DND-41 (cell line): ENCODE data around the gene ITGA1.

Source experiments
- ATAC-seq: fragments of 200-7000 bp; cut with Tn5 transposase; 3 replicates; pipeline ENCODE4 v1.9.1; 2021; ENCODE audit warnings: low read depth; ENCODE audit not compliant: insufficient read depth
- DNase-seq: peaks from one replicate; pipeline ENCODE4 v3.0.0-alpha.2; 2020
- H2AFZ ChIP-seq: 2 replicates; pipeline ENCODE4 v1.6.0; 2012; ENCODE audit warnings: low read depth, low read length
- H3K27ac ChIP-seq: 2 replicates; pipeline ENCODE4 v1.5.1; 2012; ENCODE audit warnings: low read length, inconsistent platforms
- H3K27me3 ChIP-seq: fragments of 200-600 bp; sonication (generic); 2 replicates; pipeline ENCODE4 v1.6.0; 2012; ENCODE audit warnings: low read length, mild to moderate bottlenecking, inconsistent platforms; ENCODE audit not compliant: insufficient read depth, poor library complexity
- H3K36me3 ChIP-seq: 2 replicates; pipeline ENCODE4 v1.5.1; 2012; ENCODE audit warnings: low read length, inconsistent platforms; ENCODE audit not compliant: insufficient read depth
- H3K4me1 ChIP-seq: 2 replicates; pipeline ENCODE4 v1.5.1; 2012; ENCODE audit warnings: mild to moderate bottlenecking, low read length; ENCODE audit not compliant: insufficient read depth
- H3K4me2 ChIP-seq: 2 replicates; pipeline ENCODE4 v1.6.0; 2012; ENCODE audit warnings: mild to moderate bottlenecking, moderate library complexity, low read length, inconsistent platforms; ENCODE audit not compliant: insufficient read depth
- H3K4me3 ChIP-seq, 2 experiments: fragments of 200-600 bp in 1 of 2; shearing (Covaris generic) in 1 of 2; 2 replicates each; pipeline ENCODE4 v1.5.1; 2012 to 2016; ENCODE audit warnings: inconsistent platforms in 2 of 2, low read length in 2 of 2, mild to moderate bottlenecking in 2 of 2, low read depth in 1 of 2, moderate library complexity in 1 of 2
- H3K79me2 ChIP-seq: 2 replicates; pipeline ENCODE4 v1.6.0; 2012; ENCODE audit warnings: low read length, inconsistent platforms; ENCODE audit not compliant: insufficient read depth
- H3K9ac ChIP-seq: 2 replicates; pipeline ENCODE4 v1.6.0; 2012; ENCODE audit warnings: low read depth, mild to moderate bottlenecking, inconsistent platforms, low read length, moderate library complexity
- H3K9me3 ChIP-seq: 2 replicates; pipeline ENCODE4 v1.5.1; 2012; ENCODE audit warnings: low read length, moderate library complexity, mild to moderate bottlenecking, inconsistent platforms; ENCODE audit not compliant: insufficient read depth, severe bottlenecking
- H4K20me1 ChIP-seq: 2 replicates; pipeline ENCODE4 v1.6.0; 2012; ENCODE audit warnings: low read length; ENCODE audit not compliant: insufficient read depth
- EZH2 ChIP-seq: IDR thresholded peaks from 3 replicates; pipeline ENCODE4 v1.6.1; 2012; ENCODE audit warnings: borderline replicate concordance, low read depth, mild to moderate bottlenecking, moderate library complexity, low read length, inconsistent platforms; ENCODE audit not compliant: severe bottlenecking
- TF ChIP-seq, protein P1 (sequence below): IDR thresholded peaks from 2 replicates; pipeline ENCODE4 v1.5.1; 2012; ENCODE audit warnings: borderline replicate concordance, low read length, moderate library complexity, mild to moderate bottlenecking; ENCODE audit not compliant: poor library complexity, severe bottlenecking; ENCODE audit errors: extremely low read depth

The ITGA1 gene

GRCh38 chr5:52856564-52856963 is 68.8 kb downstream of the ITGA1 start:
- peak overlapping the region; percentile 37; the same call in 1 of the 2 replicates for H3K27ac ChIP-seq
- ATAC-seq (peak; percentile 39; the same call in 2 of the 3 replicates), DNase-seq (no peak)

GRCh38 chr5:52859628-52860027 is 71.9 kb downstream of the ITGA1 start:
- Histone ChIP-seq H3K9me3 (no peaks in the 10 kb centered on the region), H3K9ac (no peak overlapping the region), H3K4me2 (no peak overlapping the region), H4K20me1 (no peaks in the 10 kb centered on the region), H3K36me3 (no peaks in the 10 kb centered on the region), H3K4me3 (no peak overlapping the region), H2AFZ (no peak overlapping the region), H3K79me2 (no peaks in the 10 kb centered on the region), H3K27ac (no peak overlapping the region), H3K4me1 (peaks cover 13% of the 10 kb centered on the region), H3K27me3 (no peaks in the 10 kb centered on the region)
- ATAC-seq (no peak), DNase-seq (no peak)
- no peak for TF ChIP-seq EZH2
- TF ChIP-seq, protein P1, sequence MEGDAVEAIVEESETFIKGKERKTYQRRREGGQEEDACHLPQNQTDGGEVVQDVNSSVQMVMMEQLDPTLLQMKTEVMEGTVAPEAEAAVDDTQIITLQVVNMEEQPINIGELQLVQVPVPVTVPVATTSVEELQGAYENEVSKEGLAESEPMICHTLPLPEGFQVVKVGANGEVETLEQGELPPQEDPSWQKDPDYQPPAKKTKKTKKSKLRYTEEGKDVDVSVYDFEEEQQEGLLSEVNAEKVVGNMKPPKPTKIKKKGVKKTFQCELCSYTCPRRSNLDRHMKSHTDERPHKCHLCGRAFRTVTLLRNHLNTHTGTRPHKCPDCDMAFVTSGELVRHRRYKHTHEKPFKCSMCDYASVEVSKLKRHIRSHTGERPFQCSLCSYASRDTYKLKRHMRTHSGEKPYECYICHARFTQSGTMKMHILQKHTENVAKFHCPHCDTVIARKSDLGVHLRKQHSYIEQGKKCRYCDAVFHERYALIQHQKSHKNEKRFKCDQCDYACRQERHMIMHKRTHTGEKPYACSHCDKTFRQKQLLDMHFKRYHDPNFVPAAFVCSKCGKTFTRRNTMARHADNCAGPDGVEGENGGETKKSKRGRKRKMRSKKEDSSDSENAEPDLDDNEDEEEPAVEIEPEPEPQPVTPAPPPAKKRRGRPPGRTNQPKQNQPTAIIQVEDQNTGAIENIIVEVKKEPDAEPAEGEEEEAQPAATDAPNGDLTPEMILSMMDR = no peak

More at GRCh38 chr5:52856564-52856963, 68.8 kb downstream of the ITGA1 start:
- no peaks in the 10 kb centered on the region for H3K27me3 ChIP-seq
- no peak overlapping the region for H3K4me2 ChIP-seq
- no peak overlapping the region for H3K9ac ChIP-seq
- H3K9me3 ChIP-seq = no peaks in the 10 kb centered on the region
- H3K79me2 ChIP-seq = no peaks in the 10 kb centered on the region
- no peak overlapping the region for H3K4me3 ChIP-seq
- H3K4me1 ChIP-seq = peaks cover 13% of the 10 kb centered on the region
- no peaks in the 10 kb centered on the region for H4K20me1 ChIP-seq
- no peak for TF ChIP-seq EZH2
- TF ChIP-seq, protein P1 = no peak
- H2AFZ ChIP-seq = 0 out of 2 replicates have a peak overlapping the region, but pooled peaks have one; percentile 41
- H3K36me3 ChIP-seq = peaks cover under 1% of the 10 kb centered on the region; the same call in 1 of the 2 replicates

- ATAC-seq = no peak
- no peaks in the 10 kb centered on the region for H3K27me3 ChIP-seq
- no peaks in the 10 kb centered on the region for H3K79me2 ChIP-seq
- H3K4me2 ChIP-seq = no peak overlapping the region
- H4K20me1 ChIP-seq = no peaks in the 10 kb centered on the region
- no peak overlapping the region for H2AFZ ChIP-seq
- peaks cover 8% of the 10 kb centered on the region for H3K4me1 ChIP-seq
- DNase-seq = no peak
- TF ChIP-seq, protein P1 = no peak
- H3K27ac ChIP-seq = no peak overlapping the region
- H3K4me3 ChIP-seq = no peak overlapping the region
- H3K36me3 ChIP-seq = peaks cover 4% of the 10 kb centered on the region; the same call in 1 of the 2 replicates
- H3K9ac ChIP-seq = no peak overlapping the region
- no peaks in the 10 kb centered on the region for H3K9me3 ChIP-seq
Measured at GRCh38 chr5:52861368-52861767, 73.7 kb downstream of the ITGA1 start.
